Hematopoietic multipotent progenitor cell treated with erythropoietin and hydrocortisone succinate and interleukin-3 and kit ligand, for 6 days (in vitro differentiated cells): ENCODE data around the gene LRSAM1.

Experiments
- DNase-seq: peaks from one replicate; pipeline ENCODE4 v3.0.0-alpha.2; 2015

LRSAM1 gene

GRCh38 chr9:127428348-127428747 lies 23.0 kb upstream of the LRSAM1 start:
- no peak for DNase-seq

GRCh38 chr9:127430415-127430814 lies 20.9 kb upstream of the LRSAM1 start:
- DNase-seq, result no peak

- DNase-seq, result no peak
Observed at GRCh38 chr9:127437497-127438264, 13.6 kb upstream of the LRSAM1 start.

GRCh38 chr9:127438394-127438793 lies 12.9 kb upstream of the LRSAM1 start:
- DNase-seq, result no peak

- peak; percentile 25 for DNase-seq
Observed at GRCh38 chr9:127444283-127444920, 6.9 kb upstream of the LRSAM1 start.

- peak; percentile 48 for DNase-seq
Observed at GRCh38 chr9:127444921-127445850, 6.1 kb upstream of the LRSAM1 start.

- peak; percentile 58 for DNase-seq
Observed at GRCh38 chr9:127445851-127446712, 5.2 kb upstream of the LRSAM1 start.

GRCh38 chr9:127446713-127447415 lies 4.4 kb upstream of the LRSAM1 start:
- peak; percentile 43 for DNase-seq

GRCh38 chr9:127447416-127448111 lies 3.7 kb upstream of the LRSAM1 start:
- DNase-seq, result no peak

- peak; percentile 32 for DNase-seq
Observed at GRCh38 chr9:127448112-127448805, 3.1 kb upstream of the LRSAM1 start.

GRCh38 chr9:127449332-127449966 lies 1.9 kb upstream of the LRSAM1 start:
- DNase-seq, result peak; percentile 41

- peak; percentile 60 for DNase-seq
Observed at GRCh38 chr9:127450243-127450760, 1.0 kb upstream of the LRSAM1 start.

GRCh38 chr9:127451608-127451857 lies 223 bp downstream of the LRSAM1 start:
- no peak for DNase-seq

- peak; percentile 86 for DNase-seq
Observed at GRCh38 chr9:127451858-127452656, 747 bp downstream of the LRSAM1 start.

- peak; percentile 69 for DNase-seq
Observed at GRCh38 chr9:127452691-127453090, 1.4 kb downstream of the LRSAM1 start.

- DNase-seq, result peak; percentile 95
Observed at GRCh38 chr9:127455324-127455992, 4.1 kb downstream of the LRSAM1 start.

- DNase-seq, result no peak
Observed at GRCh38 chr9:127457191-127457878, 6.0 kb downstream of the LRSAM1 start.

GRCh38 chr9:127458921-127459320 lies 7.6 kb downstream of the LRSAM1 start:
- no peak for DNase-seq
